Keratinocyte (primary cell): ENCODE results near the gene MERTK. TPM values are rescaled to one million over a fixed set of nuclear protein-coding genes. Genes with fewer than 3 reads are reported as not detected.

Experiments
- DNase-seq: peaks from one replicate; pipeline ENCODE4 v3.0.0-alpha.2; 2011; ENCODE audit warnings: low read depth, missing footprints, low spot score
- FAIRE-seq: peaks from 2 replicates; lab custom pipeline; 2011; peaks lifted over from hg19 to GRCh38; lab: Jason Lieb, UNC
- H2AFZ ChIP-seq: 2 replicates; pipeline ENCODE4 v1.6.0; 2012; ENCODE audit warnings: low read length, control low read depth, inconsistent platforms; ENCODE audit not compliant: control insufficient read depth
- H3K27ac ChIP-seq: 2 replicates; pipeline ENCODE4 v1.5.1; 2011; ENCODE audit warnings: low read length; ENCODE audit not compliant: control insufficient read depth, insufficient read depth
- H3K27me3 ChIP-seq: 3 replicates; pipeline ENCODE4 v1.6.0; 2011; ENCODE audit warnings: low read length; ENCODE audit not compliant: control insufficient read depth, insufficient read depth; ENCODE audit errors: extremely low read depth
- H3K36me3 ChIP-seq, 2 experiments: 2 replicates in 1 of 2; 3 replicates in 1 of 2; pipeline ENCODE4 v1.5.1; 2011; ENCODE audit warnings: low read length in 2 of 2, mild to moderate bottlenecking in 1 of 2; ENCODE audit not compliant: control insufficient read depth in 2 of 2, insufficient read depth in 2 of 2; ENCODE audit errors: extremely low read depth in 1 of 2
- H3K4me1 ChIP-seq: 3 replicates; pipeline ENCODE4 v1.5.1; 2011; ENCODE audit warnings: low read length; ENCODE audit not compliant: control insufficient read depth, insufficient read depth; ENCODE audit errors: extremely low read depth
- H3K4me2 ChIP-seq: 3 replicates; pipeline ENCODE4 v1.6.0; 2011; ENCODE audit warnings: low read depth, low read length; ENCODE audit not compliant: control insufficient read depth, insufficient read depth; ENCODE audit errors: extremely low read depth
- H3K4me3 ChIP-seq, 3 experiments: fragments of 200-600 bp in 1 of 3; sonication (generic) in 1 of 3; 2 replicates in 2 of 3; 3 replicates in 1 of 3; pipeline ENCODE4 v1.5.1; 2011 to 2016; ENCODE audit warnings: low read length in 3 of 3, mild to moderate bottlenecking in 3 of 3, control low read depth in 2 of 3, inconsistent platforms in 1 of 3, low read depth in 1 of 3, mixed read lengths in 1 of 3, mixed run types in 1 of 3, moderate library complexity in 1 of 3; ENCODE audit not compliant: control insufficient read depth in 2 of 3, insufficient read depth in 2 of 3; ENCODE audit errors: extremely low read depth in 1 of 3
- H3K79me2 ChIP-seq: 2 replicates; pipeline ENCODE4 v1.6.0; 2012; ENCODE audit warnings: low read length; ENCODE audit not compliant: control insufficient read depth, insufficient read depth
- H3K9ac ChIP-seq: 3 replicates; pipeline ENCODE4 v1.6.0; 2011; ENCODE audit warnings: low read length; ENCODE audit not compliant: control insufficient read depth, insufficient read depth; ENCODE audit errors: extremely low read depth
- H3K9me1 ChIP-seq: 3 replicates; pipeline ENCODE4 v1.6.0; 2011; ENCODE audit warnings: low read length; ENCODE audit not compliant: control insufficient read depth, insufficient read depth; ENCODE audit errors: extremely low read depth
- H3K9me3 ChIP-seq: 2 replicates; pipeline ENCODE4 v1.5.1; 2012; ENCODE audit warnings: low read depth, low read length; ENCODE audit not compliant: control insufficient read depth
- H4K20me1 ChIP-seq: 3 replicates; pipeline ENCODE4 v1.6.0; 2011; ENCODE audit warnings: low read length; ENCODE audit not compliant: control insufficient read depth, insufficient read depth; ENCODE audit errors: extremely low read depth
- CTCF ChIP-seq, 3 experiments: IDR thresholded peaks in 1 of 3; conservative IDR thresholded peaks in 1 of 3; optimal IDR thresholded peaks in 1 of 3; 2 replicates in 2 of 3; 3 replicates in 1 of 3; pipeline versions ENCODE3 to v1.5.1; 2011; ENCODE audit warnings: low read length in 3 of 3, mild to moderate bottlenecking in 3 of 3, moderate library complexity in 2 of 3, control low read depth in 1 of 3, inconsistent platforms in 1 of 3; ENCODE audit not compliant: insufficient read depth in 2 of 3; ENCODE audit errors: extremely low read depth in 1 of 3
- EZH2 ChIP-seq: IDR thresholded peaks from one replicate; pipeline ENCODE4 v1.6.1; 2012; ENCODE audit warnings: inconsistent platforms, mild to moderate bottlenecking, low read length, moderate library complexity
- dilution Hi-C: fragments of 300-500 bp; cut with MboI; formaldehyde crosslinking; loops from one replicate; pipeline ENCODE4 v1.7.0; 2020; ENCODE audit warnings: low sequenced_read_pairs; ENCODE audit not compliant: extremely low pct_ligation_motif_present
- polyA plus RNA-seq, 5 experiments: library from polyadenylated mRNA; depleted of rRNA in 3 of 5; stranded (reverse) in 3 of 5; stranded (forward) in 1 of 5; unstranded in 1 of 5; fragments of >200 nt; gene quantifications; 1 replicate in 1 of 5; 2 replicates in 3 of 5; 3 replicates in 1 of 5; pipeline versions ENCODE4 v1.2.1 to v1.2.3, GENCODE V29; 2011 to 2012; ENCODE audit warnings: missing spikeins in 2 of 5, low read depth in 1 of 5, low replicate concordance in 1 of 5
- small RNA-seq, 3 experiments: library from RNA; depleted of rRNA; stranded (forward); fragments of <200 nt; gene quantifications; one replicate each; pipeline ENCODE3, GENCODE V24; 2012; ENCODE audit warnings: low read depth in 3 of 3, low replicate concordance in 1 of 3; ENCODE audit not compliant: insufficient read length in 3 of 3

Gene MERTK
- polyA plus RNA-seq, 1 donor (not counting 4 experiments of a cell fraction or from before 2014, with no cell fraction given) = 0.14 TPM

- dilution Hi-C loops = no loop called here
- Histone ChIP-seq H3K27me3 (no peaks in the 10 kb centered on the region), H3K4me2 (no peak overlapping the region), H3K9me1 (no peaks in the 10 kb centered on the region), H3K9me3 (no peaks in the 10 kb centered on the region), H3K4me3 (no peak overlapping the region), H2AFZ (no peak overlapping the region), H4K20me1 (no peaks in the 10 kb centered on the region), H3K36me3 (peaks cover 8 to 12% of the 10 kb centered on the region in 2 experiments), H3K9ac (no peak overlapping the region), H3K27ac (no peak overlapping the region), H3K79me2 (peaks cover 30% of the 10 kb centered on the region), H3K4me1 (peaks cover 19% of the 10 kb centered on the region)
- no peak for TF ChIP-seq EZH2
- FAIRE-seq = peak; percentile 39
- no peak for DNase-seq
Observed at GRCh38 chr2:112075490-112076260, 177.3 kb downstream of the MERTK start.

DNA sequence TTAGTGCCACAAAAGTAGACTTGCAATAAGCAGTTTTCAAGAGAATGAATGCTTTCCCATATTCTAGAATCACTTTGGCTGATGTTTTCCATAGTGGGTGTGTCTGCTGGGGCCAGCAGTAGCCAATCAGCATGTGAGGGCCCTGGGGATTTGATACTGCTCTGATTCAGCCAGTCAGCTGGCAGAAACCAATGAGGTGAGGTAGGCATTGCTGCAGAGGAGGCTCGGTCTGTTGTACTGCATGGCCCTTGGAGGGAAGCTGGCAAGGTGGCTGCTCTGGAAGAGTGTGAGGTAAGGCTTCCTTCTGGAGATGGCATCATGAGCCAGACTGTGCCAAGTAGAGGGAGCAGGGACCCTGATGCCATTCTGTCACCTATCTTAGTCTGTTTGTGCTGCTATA lies 179.4 kb downstream of the MERTK start:
- FAIRE-seq (no peak), DNase-seq (no peak)
- Histone ChIP-seq H3K36me3 (peaks cover 18 to 25% of the 10 kb centered on the region in 2 experiments), H3K4me1 (peaks cover 19% of the 10 kb centered on the region), H4K20me1 (no peaks in the 10 kb centered on the region), H3K4me2 (no peak overlapping the region), H3K27me3 (no peaks in the 10 kb centered on the region), H3K4me3 (no peak overlapping the region), H3K27ac (no peak overlapping the region), H3K79me2 (peaks cover 17% of the 10 kb centered on the region), H2AFZ (no peak overlapping the region), H3K9me3 (no peaks in the 10 kb centered on the region), H3K9ac (no peak overlapping the region), H3K9me1 (no peaks in the 10 kb centered on the region)
- dilution Hi-C loops = no loop called here
- TF ChIP-seq CTCF (optimal IDR thresholded peaks at IDR 0.05 in 1 of 3, IDR thresholded peaks at IDR 0.05 in 1 of 3, conservative IDR thresholded peaks at IDR 0.05 in 1 of 3; ENCODE audit: extremely low read depth in 1 of 3, insufficient read depth in 2 of 3, low read length in 3 of 3) (no peak), EZH2 (no peak)

Small RNA genes lying within 50 kb of the gene (small RNA-seq; reads per million reads assigned to genes)
- 0 reads per million in 3 experiments for gene RN7SL297P

Other genes starting within 250 kb of the MERTK start
- gene ANAPC1, start 14.4 kb upstream of the MERTK start, polyA plus RNA-seq = 31.5 to 36.5 TPM (median 34.4 TPM) in 3 replicates
- gene TMEM87B, start 156.7 kb downstream of the MERTK start, polyA plus RNA-seq = 19.5 to 37.3 TPM (median 21.0 TPM) in 3 replicates
- gene FBLN7, start 239.8 kb downstream of the MERTK start, polyA plus RNA-seq = 0.12 TPM in 1 of 3 replicates, not detected in the others